SK-N-SH treated with all-trans-retinoic acid at 6 μM for 48 hours (cell line): ENCODE data around the gene IVL.

Source experiments
- ATAC-seq: fragments of 200-7000 bp; cut with Tn5 transposase; 3 replicates; pipeline ENCODE4 v1.9.1; 2020; ENCODE audit warnings: mild to moderate bottlenecking, moderate library complexity
- ARNTL ChIP-seq: fragments of 450-650 bp; formaldehyde crosslinking; IDR thresholded peaks from 2 replicates; pipeline ENCODE4 v1.5.0; 2020; ENCODE audit warnings: low read depth, mild to moderate bottlenecking, moderate library complexity, borderline replicate concordance
- BACH2 ChIP-seq: fragments of 250-450 bp; sonication (Bioruptor Pico); IDR thresholded peaks from 2 replicates; pipeline ENCODE4 v1.9.0; 2021; ENCODE audit warnings: mild to moderate bottlenecking, borderline replicate concordance
- CREB5 ChIP-seq: fragments of 250-450 bp; sonication (Bioruptor Pico); IDR thresholded peaks from 2 replicates; pipeline ENCODE4 v1.5.1; 2020; ENCODE audit warnings: low read depth, mild to moderate bottlenecking, moderate library complexity
- CSDC2 ChIP-seq: fragments of 250-450 bp; sonication (Bioruptor Pico); IDR thresholded peaks from 2 replicates; pipeline ENCODE4 v1.5.0; 2020; ENCODE audit warnings: mild to moderate bottlenecking, moderate library complexity
- ESRRG ChIP-seq: fragments of 250-450 bp; sonication (Bioruptor Pico); IDR thresholded peaks from 2 replicates; pipeline ENCODE4 v1.6.1; 2021; ENCODE audit warnings: mild to moderate bottlenecking
- GLIS3 ChIP-seq: fragments of 250-450 bp; sonication (Bioruptor Pico); IDR thresholded peaks from 2 replicates; pipeline ENCODE4 v1.5.0; 2020; ENCODE audit warnings: mild to moderate bottlenecking, moderate library complexity
- ISL1 ChIP-seq: fragments of 250-450 bp; sonication (Bioruptor Pico); IDR thresholded peaks from 2 replicates; pipeline ENCODE4 v2.1.2; 2022; ENCODE audit warnings: mild to moderate bottlenecking, moderate library complexity
- OSR1 ChIP-seq: fragments of 250-450 bp; sonication (Bioruptor Pico); IDR thresholded peaks from 2 replicates; pipeline ENCODE4 v1.8.0; 2022; ENCODE audit warnings: moderate library complexity, mild to moderate bottlenecking, inconsistent platforms
- PATZ1 ChIP-seq: fragments of 250-450 bp; sonication (Bioruptor Pico); IDR thresholded peaks from 2 replicates; pipeline ENCODE4 v1.8.0; 2020; ENCODE audit warnings: mild to moderate bottlenecking, moderate library complexity, borderline replicate concordance
- POU6F1 ChIP-seq: fragments of 250-450 bp; sonication (Bioruptor Pico); IDR thresholded peaks from 2 replicates; pipeline ENCODE4 v1.8.0; 2021; ENCODE audit warnings: low read depth, mild to moderate bottlenecking, moderate library complexity, borderline replicate concordance
- PPARA ChIP-seq: fragments of 250-450 bp; sonication (Bioruptor Pico); IDR thresholded peaks from 2 replicates; pipeline ENCODE4 v1.5.0; 2020; ENCODE audit warnings: mild to moderate bottlenecking, borderline replicate concordance
- RARB ChIP-seq: fragments of 250-450 bp; sonication (Bioruptor Pico); IDR thresholded peaks from 2 replicates; pipeline ENCODE4 v1.8.0; 2021; ENCODE audit warnings: mild to moderate bottlenecking, moderate library complexity
- SNAI2 ChIP-seq: fragments of 250-450 bp; sonication (Bioruptor Pico); IDR thresholded peaks from 2 replicates; pipeline ENCODE4 v1.5.0; 2020; ENCODE audit warnings: mild to moderate bottlenecking, moderate library complexity
- TCF4 ChIP-seq: fragments of 250-450 bp; sonication (Bioruptor Pico); IDR thresholded peaks from 2 replicates; pipeline ENCODE4 v1.8.0; 2021; ENCODE audit warnings: mild to moderate bottlenecking, moderate library complexity, borderline replicate concordance
- TOX ChIP-seq: fragments of 250-450 bp; sonication (Bioruptor Pico); IDR thresholded peaks from 2 replicates; pipeline ENCODE4 v1.8.0; 2021; ENCODE audit warnings: mild to moderate bottlenecking, moderate library complexity, borderline replicate concordance
- ZC3H10 ChIP-seq: fragments of 250-450 bp; sonication (Bioruptor Pico); IDR thresholded peaks from 2 replicates; pipeline ENCODE4 v1.5.1; 2021; ENCODE audit warnings: mild to moderate bottlenecking, moderate library complexity
- ZFP30 ChIP-seq: fragments of 450-650 bp; formaldehyde crosslinking; IDR thresholded peaks from 2 replicates; pipeline ENCODE4 v1.5.0; 2022; ENCODE audit warnings: mild to moderate bottlenecking, moderate library complexity
- ZNF565 ChIP-seq: fragments of 450-650 bp; formaldehyde crosslinking; conservative IDR thresholded peaks from 2 replicates; pipeline ENCODE4 v1.5.0; 2020; ENCODE audit warnings: low read depth, mild to moderate bottlenecking, moderate library complexity
- ZNF70 ChIP-seq: fragments of 450-650 bp; formaldehyde crosslinking; IDR thresholded peaks from 2 replicates; pipeline ENCODE4 v1.5.0; 2020; ENCODE audit warnings: mild to moderate bottlenecking, moderate library complexity
- ZNF8 ChIP-seq: fragments of 450-650 bp; formaldehyde crosslinking; IDR thresholded peaks from 2 replicates; pipeline ENCODE4 v1.5.0; 2020; ENCODE audit warnings: mild to moderate bottlenecking, moderate library complexity
- TF ChIP-seq, protein P1 (sequence below): fragments of 250-450 bp; sonication (Bioruptor Pico); IDR thresholded peaks from 2 replicates; pipeline ENCODE4 v1.5.0; 2020; ENCODE audit warnings: mild to moderate bottlenecking, moderate library complexity
- TF ChIP-seq, protein P2 (sequence below): fragments of 250-450 bp; sonication (Bioruptor Pico); IDR thresholded peaks from 2 replicates; pipeline ENCODE4 v1.5.1; 2021; ENCODE audit warnings: mild to moderate bottlenecking, moderate library complexity

The IVL gene

DNA sequence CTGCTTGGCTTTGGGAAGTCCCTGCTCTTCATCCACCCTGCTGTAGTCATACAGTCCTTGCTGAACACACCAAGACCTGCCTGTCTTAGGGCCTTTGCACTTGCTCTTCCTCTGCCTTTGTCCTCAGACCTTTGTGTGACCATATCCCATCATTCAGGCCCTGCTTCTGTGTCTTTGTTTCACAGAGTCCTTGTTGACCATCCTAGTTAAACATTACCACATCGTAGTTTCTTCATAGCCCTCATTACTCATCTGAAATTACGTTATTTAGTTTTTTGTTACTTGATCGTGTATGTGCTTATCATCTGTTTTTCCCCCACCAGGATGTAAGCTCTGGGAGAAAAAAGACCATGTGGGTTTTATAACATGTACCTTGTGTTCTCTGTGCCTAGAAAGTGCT, 20.3 kb downstream of the IVL start:
- TF ChIP-seq ZNF8 (CRISPR knock-in tag) (no peak), ESRRG (CRISPR knock-in tag) (no peak), TCF4 (CRISPR knock-in tag) (no peak), CSDC2 (CRISPR knock-in tag) (no peak), ARNTL (CRISPR knock-in tag) (no peak), PPARA (no peak), OSR1 (no peak)
- no peak for ATAC-seq

- TF ChIP-seq SNAI2 (CRISPR knock-in tag) (no peak), ESRRG (CRISPR knock-in tag) (no peak), ZNF565 (no peak), ISL1 (CRISPR knock-in tag) (no peak), ZC3H10 (CRISPR knock-in tag) (no peak), RARB (CRISPR knock-in tag) (no peak), CSDC2 (CRISPR knock-in tag) (no peak), GLIS3 (CRISPR knock-in tag) (no peak), CREB5 (CRISPR knock-in tag) (no peak), PATZ1 (CRISPR knock-in tag) (no peak), ZNF70 (no peak), ZFP30 (CRISPR knock-in tag) (no peak), POU6F1 (CRISPR knock-in tag) (no peak)
- TF ChIP-seq, protein P1, sequence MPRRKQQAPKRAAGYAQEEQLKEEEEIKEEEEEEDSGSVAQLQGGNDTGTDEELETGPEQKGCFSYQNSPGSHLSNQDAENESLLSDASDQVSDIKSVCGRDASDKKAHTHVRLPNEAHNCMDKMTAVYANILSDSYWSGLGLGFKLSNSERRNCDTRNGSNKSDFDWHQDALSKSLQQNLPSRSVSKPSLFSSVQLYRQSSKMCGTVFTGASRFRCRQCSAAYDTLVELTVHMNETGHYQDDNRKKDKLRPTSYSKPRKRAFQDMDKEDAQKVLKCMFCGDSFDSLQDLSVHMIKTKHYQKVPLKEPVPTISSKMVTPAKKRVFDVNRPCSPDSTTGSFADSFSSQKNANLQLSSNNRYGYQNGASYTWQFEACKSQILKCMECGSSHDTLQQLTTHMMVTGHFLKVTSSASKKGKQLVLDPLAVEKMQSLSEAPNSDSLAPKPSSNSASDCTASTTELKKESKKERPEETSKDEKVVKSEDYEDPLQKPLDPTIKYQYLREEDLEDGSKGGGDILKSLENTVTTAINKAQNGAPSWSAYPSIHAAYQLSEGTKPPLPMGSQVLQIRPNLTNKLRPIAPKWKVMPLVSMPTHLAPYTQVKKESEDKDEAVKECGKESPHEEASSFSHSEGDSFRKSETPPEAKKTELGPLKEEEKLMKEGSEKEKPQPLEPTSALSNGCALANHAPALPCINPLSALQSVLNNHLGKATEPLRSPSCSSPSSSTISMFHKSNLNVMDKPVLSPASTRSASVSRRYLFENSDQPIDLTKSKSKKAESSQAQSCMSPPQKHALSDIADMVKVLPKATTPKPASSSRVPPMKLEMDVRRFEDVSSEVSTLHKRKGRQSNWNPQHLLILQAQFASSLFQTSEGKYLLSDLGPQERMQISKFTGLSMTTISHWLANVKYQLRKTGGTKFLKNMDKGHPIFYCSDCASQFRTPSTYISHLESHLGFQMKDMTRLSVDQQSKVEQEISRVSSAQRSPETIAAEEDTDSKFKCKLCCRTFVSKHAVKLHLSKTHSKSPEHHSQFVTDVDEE (CRISPR knock-in tag) = no peak
- TF ChIP-seq, protein P2, sequence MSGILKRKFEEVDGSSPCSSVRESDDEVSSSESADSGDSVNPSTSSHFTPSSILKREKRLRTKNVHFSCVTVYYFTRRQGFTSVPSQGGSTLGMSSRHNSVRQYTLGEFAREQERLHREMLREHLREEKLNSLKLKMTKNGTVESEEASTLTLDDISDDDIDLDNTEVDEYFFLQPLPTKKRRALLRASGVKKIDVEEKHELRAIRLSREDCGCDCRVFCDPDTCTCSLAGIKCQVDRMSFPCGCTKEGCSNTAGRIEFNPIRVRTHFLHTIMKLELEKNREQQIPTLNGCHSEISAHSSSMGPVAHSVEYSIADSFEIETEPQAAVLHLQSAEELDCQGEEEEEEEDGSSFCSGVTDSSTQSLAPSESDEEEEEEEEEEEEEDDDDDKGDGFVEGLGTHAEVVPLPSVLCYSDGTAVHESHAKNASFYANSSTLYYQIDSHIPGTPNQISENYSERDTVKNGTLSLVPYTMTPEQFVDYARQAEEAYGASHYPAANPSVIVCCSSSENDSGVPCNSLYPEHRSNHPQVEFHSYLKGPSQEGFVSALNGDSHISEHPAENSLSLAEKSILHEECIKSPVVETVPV = no peak
- ATAC-seq = no peak
Observed at GRCh38 chr1:152932170-152932811, 23.9 kb downstream of the IVL start.

DNA sequence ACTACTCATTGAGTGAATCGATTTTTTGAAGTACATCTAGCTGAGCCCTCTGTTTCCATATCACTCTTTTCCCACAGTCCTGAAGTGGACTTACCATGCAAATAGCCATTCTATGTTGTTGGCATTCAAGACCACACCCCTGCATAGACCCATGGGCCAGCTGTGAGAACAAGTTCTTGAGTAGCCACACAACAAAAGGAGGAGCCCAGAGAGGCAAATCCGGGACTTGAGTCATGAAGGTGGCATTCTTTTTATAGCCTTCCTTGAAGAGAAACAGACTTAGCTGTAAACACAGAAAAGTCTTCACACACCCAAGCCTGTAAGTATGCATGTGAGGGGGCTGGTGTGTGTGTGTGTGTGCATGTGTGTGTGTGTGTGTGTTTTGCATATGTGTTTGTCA, 24.9 kb downstream of the IVL start:
- ATAC-seq = no peak
- TF ChIP-seq ZFP30 (CRISPR knock-in tag) = no peak
- TF ChIP-seq ZC3H10 (CRISPR knock-in tag) = no peak
- TF ChIP-seq TOX (CRISPR knock-in tag) = no peak
- no peak for TF ChIP-seq PATZ1 (CRISPR knock-in tag)
- no peak for TF ChIP-seq GLIS3 (CRISPR knock-in tag)
- no peak for TF ChIP-seq ISL1 (CRISPR knock-in tag)
- no peak for TF ChIP-seq TCF4 (CRISPR knock-in tag)
- TF ChIP-seq CSDC2 (CRISPR knock-in tag) = no peak
- TF ChIP-seq BACH2 (CRISPR knock-in tag) = no peak
- TF ChIP-seq ZNF8 (CRISPR knock-in tag) = no peak
- TF ChIP-seq POU6F1 (CRISPR knock-in tag) = no peak
- no peak for TF ChIP-seq ZNF70
